GM21786 (cell line): ENCODE data around the gene ARID3C.
"Not testable (repeated sequence)": the region's sequence is repeated elsewhere in the genome, so short reads cannot be mapped to it uniquely, and the experiment has no call there.

ENCODE experiments used
- ATAC-seq: cut with Tn5 transposase; IDR thresholded peaks from one replicate; pipeline ENCODE4 v1.9.1; 2021; ENCODE audit not compliant: unreplicated experiment

ARID3C gene

GRCh38 chr9:34653151-34654072 is 24.5 kb upstream of the ARID3C start:
- ATAC-seq = no peak

GRCh38 chr9:34652602-34653000 is 23.7 kb upstream of the ARID3C start:
- no peak for ATAC-seq

- no peak for ATAC-seq
Measured at GRCh38 chr9:34651876-34652601, 23.2 kb upstream of the ARID3C start, which contains the start of gene IL11RA. Gene IL11RA, plus strand, starts transcription at chr9:34652185. Its CDS starts 3,033 bp downstream, at chr9:34655218.

GRCh38 chr9:34651321-34651720 is 22.5 kb upstream of the ARID3C start:
- no peak for ATAC-seq

GRCh38 chr9:34650816-34651215 is 21.9 kb upstream of the ARID3C start:
- ATAC-seq = no peak

- no peak for ATAC-seq
Measured at GRCh38 chr9:34648673-34649072, 19.8 kb upstream of the ARID3C start.

GRCh38 chr9:34647651-34648050 is 18.8 kb upstream of the ARID3C start:
- ATAC-seq = no peak

- ATAC-seq = no peak
Measured at GRCh38 chr9:34647084-34647403, 18.2 kb upstream of the ARID3C start.

- ATAC-seq = peak; percentile 83
Measured at GRCh38 chr9:34646211-34647083, 17.6 kb upstream of the ARID3C start, which contains the start of gene GALT. Gene GALT, plus strand, starts transcription at chr9:34646675. Its CDS starts 30 bp downstream, at chr9:34646705.

GRCh38 chr9:34644766-34645314 is 16.0 kb upstream of the ARID3C start:
- no peak for ATAC-seq

- ATAC-seq = no peak
Measured at GRCh38 chr9:34642679-34643078, 13.8 kb upstream of the ARID3C start.

- not testable (repeated sequence) for ATAC-seq
Measured at GRCh38 chr9:34639322-34639721, 10.5 kb upstream of the ARID3C start.

- no peak for ATAC-seq
Measured at GRCh38 chr9:34638138-34638445, 9.2 kb upstream of the ARID3C start.

- peak; percentile 85 for ATAC-seq
Measured at GRCh38 chr9:34637356-34638137, 8.7 kb upstream of the ARID3C start, which contains the start of gene SIGMAR1. Gene SIGMAR1, minus strand, starts transcription at chr9:34637787. Its CDS starts 90 bp downstream, at chr9:34637697.

- ATAC-seq = no peak
Measured at GRCh38 chr9:34636791-34637355, 8.0 kb upstream of the ARID3C start.

GRCh38 chr9:34635556-34635955 is 6.7 kb upstream of the ARID3C start:
- no peak for ATAC-seq

- ATAC-seq = no peak
Measured at GRCh38 chr9:34634551-34635248, 5.8 kb upstream of the ARID3C start.

GRCh38 chr9:34633851-34634550 is 5.1 kb upstream of the ARID3C start:
- peak; percentile 22 for ATAC-seq
